Activated T-helper 1 cell treated with anti-CD3 and anti-CD28 coated beads, Interleukin-2, amount 50 U/mL, for 16 hours (primary cell): Measurements from ENCODE around the gene ASGR2.
"Not testable (repeated sequence)": the region's sequence is repeated elsewhere in the genome, so short reads cannot be mapped to it uniquely, and the experiment has no call there.

ENCODE experiments used
- DNase-seq, 2 donors: peaks; one replicate each; pipeline ENCODE4 v3.0.0-alpha.2; 2020; ENCODE audit warnings: low read depth in 1 of 2, low spot score in 1 of 2

Gene ASGR2

GRCh38 chr17:7100641-7101379, 13.8 kb downstream of the ASGR2 start:
- not testable (repeated sequence) for DNase-seq

GRCh38 chr17:7098802-7099459, 15.7 kb downstream of the ASGR2 start:
- no peak for DNase-seq

GRCh38 chr17:7097940-7098339, 16.7 kb downstream of the ASGR2 start:
- DNase-seq: no peak

DNA sequence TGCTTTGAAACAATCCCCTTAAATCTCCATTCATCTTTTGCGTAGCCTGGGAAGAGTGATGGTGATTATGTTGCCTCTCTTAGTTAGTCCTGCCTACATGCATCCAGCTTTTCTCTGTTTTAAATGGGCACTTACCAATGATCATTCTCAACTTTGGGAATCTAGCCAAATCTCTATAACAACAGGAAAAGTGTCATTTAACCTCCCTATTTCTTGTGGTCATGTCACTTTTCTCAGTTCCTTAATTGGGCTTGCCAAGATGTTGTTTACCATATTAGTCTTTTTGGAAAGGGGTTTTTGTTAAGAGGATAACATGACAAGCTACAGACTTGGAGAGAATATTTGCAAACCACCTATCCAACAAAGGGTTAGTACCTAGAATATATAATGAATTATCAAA, 19.0 kb downstream of the ASGR2 start:
- no peak for DNase-seq

DNA sequence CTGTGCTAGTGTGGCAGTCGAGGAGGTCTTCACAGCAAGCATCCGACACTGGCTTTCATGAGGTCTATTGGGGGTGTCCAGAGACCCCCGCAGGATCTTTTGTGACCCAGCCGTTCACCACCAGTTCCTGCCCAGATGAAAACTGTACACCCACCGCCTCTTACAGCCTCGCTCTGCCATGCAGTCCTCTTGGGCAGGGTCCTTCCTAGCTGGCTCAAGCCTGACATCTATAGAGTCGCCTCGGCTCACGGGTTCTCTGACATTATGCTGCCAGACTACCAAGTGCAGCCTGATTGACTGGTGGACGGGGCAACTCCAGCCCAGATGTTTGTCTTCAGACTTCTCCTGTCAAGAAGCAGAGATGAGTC, 20.0 kb downstream of the ASGR2 start:
- DNase-seq: no peak

DNA sequence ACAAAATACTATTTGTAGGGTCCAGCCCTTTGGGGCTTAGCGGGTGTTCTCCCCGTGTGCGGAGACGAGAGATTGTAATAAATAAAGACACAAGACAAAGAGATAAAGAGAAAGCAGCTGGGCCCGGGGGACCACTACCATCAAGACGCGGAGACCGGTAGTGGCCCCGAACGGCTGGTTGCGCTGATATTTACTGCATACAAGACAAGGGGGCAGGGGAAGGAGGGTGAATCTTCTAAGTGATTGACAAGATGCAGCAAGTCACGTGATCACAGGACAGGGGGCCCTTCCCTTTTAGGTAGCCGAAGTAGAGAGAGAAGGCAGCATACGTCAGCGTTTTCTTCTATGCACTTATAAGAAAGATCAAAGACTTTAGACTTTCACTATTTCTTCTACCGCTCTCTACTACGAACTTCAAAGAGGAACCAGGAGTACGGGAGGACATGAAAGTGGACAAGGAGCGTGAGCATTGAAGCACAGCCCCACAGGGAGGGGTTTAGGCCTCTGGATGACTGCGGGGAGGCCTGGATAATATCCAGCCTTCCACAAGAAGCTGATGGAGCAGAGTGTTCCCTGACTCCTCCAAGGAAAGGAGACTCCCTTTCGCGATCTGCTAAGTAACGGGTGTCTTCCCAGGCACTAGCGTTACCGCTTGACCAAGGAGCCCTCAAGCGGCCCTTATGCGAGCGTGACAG, 23.2 kb downstream of the ASGR2 start:
- not testable (repeated sequence) for DNase-seq

GRCh38 chr17:7089570-7089969, 25.1 kb downstream of the ASGR2 start:
- not testable (repeated sequence) for DNase-seq

DNA sequence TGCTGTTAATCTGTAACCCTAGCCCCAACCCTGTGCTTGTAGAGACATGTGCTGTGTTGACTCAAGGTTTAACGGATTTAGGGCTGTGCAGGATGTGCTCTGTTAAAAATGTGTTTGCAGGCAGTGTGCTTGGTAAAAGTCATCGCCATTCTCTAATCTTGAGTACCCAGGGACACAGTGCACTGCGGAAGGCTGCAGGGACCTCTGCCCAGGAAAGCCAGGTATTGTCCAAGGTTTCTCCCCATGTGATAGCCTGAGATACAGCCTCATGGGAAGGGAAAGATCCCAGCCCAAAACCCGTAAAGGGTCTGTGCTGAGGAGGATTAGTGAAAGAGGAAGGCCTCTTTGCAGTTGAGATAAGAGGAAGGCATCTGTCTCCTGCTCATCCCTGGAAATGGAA, 26.2 kb downstream of the ASGR2 start:
- DNase-seq: not testable (repeated sequence)

- no peak for DNase-seq
Observed at GRCh38 chr17:7084088-7084487, 30.5 kb downstream of the ASGR2 start.

DNA sequence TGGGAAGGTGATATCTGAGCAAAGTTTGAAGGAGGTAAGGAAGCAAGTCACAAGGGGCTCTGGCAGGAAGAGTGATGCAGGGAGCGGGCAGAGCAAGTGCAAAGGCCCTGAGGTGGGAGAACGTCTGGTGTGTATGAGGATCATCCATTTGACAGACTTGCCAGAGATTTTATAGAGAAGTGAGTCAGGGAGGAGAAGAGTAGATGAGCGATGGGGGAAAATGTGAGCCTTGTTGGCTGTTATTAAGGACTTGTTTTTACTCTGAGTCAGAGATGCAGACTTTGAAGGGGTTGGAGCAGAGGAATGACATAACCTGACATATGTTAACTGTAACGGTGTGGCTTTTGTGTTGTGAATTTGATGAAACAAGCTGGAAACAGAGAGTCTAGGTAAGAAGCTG, 31.0 kb downstream of the ASGR2 start:
- DNase-seq: no peak

DNA sequence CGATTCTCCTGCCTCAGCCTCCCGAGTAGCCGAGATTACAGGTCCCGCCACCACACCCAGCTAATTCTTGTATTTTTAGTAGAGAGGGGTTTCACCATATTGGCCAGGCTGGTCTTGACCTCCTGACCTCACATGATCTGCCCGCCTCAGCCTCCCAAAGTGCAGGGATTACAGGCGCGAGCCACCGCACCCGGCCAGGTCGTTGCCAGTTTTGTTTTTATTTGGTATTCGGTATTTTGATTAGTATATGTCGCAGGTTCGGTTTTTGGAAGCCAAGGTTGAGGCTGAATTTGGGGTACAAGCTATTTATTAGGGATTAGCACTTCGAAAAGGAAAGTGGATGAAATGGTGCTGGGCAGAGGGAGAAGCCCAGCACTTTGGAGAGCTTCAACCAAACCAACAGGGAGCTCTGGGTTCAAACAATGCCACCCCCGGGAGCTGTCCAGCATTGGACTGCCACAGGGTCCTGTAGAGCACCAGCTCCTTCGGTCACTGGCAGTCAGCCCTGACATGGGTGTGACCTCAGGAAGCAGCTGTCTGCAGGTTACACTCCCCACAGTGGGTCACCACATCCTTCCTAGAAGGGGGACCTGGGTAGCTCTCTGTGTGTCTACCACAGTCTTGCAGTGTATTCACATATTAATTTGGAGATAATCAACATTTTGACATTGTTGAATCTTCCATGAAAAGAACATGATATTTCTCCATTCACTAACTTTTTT, 33.1 kb downstream of the ASGR2 start:
- DNase-seq: no peak

GRCh38 chr17:7080456-7081041, 34.1 kb downstream of the ASGR2 start:
- DNase-seq: no peak

GRCh38 chr17:7079581-7080455, 34.8 kb downstream of the ASGR2 start, which contains the start of gene CLEC10A:
Gene CLEC10A (minus strand): TSS chr17:7080251. CDS start chr17:7078812, 1,439 bp downstream.
- no peak for DNase-seq

GRCh38 chr17:7078711-7079110, 35.9 kb downstream of the ASGR2 start:
- no peak for DNase-seq

DNA sequence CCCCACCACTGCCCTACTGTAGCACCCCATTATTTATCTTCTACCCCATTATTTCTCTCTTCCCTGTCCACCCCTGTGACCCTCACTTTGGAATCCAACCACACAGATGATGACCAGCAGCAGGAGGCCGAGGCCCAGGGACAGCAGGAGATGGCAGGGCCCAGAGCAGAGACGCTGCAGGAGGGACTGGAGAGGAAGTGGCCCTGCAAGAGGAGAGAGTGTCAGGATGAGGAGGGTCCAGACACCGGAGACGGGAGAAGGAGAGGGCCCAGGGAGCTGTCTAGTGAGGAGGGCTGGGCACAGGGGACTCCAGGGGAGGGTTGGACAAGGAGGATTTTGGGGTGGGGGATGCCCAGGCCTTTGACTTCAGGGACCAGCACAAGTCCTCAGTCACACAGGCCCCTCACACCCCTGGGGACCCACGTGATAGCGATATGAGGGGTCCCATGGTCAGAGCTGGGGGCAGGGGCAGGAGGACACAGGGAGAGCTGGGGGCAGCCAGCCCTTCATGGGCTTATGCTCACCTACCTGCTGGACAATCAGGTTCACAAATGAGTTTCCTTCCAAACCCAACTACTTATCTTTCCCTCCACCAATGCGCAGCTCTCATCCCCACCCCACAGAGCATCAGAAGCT, 36.6 kb downstream of the ASGR2 start:
- no peak for DNase-seq

DNA sequence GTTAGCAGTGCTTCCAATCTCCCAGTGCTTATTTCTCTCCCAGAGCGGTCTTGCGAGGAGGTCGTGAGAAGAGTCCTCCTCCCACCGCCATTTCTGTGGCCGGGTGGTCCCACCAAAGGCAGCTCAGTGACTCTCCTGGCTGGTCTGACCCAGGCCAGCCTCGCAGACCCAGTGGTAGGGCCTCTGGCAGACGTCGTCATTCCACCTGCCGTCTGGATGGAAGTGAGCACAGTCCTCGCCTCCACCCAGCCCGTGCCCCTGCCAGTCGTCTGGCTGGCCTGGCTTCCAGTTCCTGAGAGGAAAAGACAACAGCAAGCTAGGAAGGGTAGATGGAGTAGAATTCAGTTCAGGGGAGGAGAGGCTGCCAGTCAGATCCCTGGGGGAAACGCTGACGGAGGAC, 39.7 kb downstream of the ASGR2 start:
- no peak for DNase-seq

GRCh38 chr17:7072406-7072805, 42.2 kb downstream of the ASGR2 start:
- DNase-seq: no peak

DNA sequence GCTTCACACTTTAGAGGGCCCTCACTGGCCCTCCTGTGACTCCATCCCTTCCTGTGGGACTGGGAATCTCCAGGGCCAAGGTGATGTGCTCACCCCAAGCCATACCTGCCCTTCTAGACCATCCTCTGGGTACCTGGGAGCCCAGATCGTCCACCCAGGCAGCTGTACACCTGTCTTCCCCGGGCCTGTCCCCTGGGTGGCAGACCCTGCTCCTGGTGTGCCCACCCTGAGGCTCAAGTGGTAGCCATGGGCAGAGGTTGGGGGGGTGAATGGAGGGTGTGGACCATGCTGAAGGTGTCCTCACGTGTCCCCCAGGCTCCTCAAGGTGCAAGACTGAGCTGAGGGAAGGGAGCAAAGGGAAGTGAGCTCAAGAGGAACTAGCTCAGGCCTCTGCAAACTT, 43.9 kb downstream of the ASGR2 start:
- DNase-seq: no peak

DNA sequence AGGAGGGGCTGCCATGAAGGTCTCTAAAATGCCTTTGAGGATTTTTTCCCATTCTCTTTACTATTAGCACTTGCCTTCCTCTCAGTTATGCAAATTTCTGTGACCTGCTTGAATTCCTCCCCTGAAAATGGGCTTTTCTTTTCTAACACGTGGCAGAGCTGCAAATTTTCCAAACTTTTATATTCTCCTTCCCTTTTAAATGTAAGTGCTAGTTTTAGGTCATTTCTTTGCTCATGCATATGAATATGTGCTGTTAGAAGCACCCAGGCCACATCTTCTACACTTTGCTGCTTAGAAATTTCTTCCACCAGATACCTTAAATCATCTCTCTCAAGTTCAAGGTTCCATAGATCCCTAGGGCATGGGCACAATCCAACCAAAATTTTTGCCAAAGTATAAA, 46.4 kb downstream of the ASGR2 start:
- no peak for DNase-seq

DNA sequence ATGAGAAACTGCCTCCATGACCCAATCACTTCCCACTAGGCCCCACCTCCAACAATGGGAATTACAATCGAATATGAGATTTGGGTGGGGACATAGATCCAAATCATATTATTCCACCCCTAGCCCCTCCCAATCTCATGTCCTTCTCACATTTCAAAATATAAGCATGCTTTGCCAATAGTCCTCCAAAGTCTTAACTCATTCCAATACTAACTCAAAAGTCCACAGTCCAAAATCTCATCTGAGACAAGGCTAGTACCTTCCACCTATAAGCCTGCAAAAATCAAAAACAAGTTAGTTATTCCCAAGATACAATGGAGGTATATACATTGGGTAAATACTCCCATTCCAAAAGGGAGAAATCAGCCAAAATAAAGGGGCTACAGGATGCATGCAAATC, 47.4 kb downstream of the ASGR2 start:
- DNase-seq: no peak
